HL-60/S4 treated with retinoic acid at 250 ng/mL for 4 days and 3 days (cell line): ENCODE data around the gene USP50.
"Not testable (repeated sequence)": the region's sequence is repeated elsewhere in the genome, so short reads cannot be mapped to it uniquely, and the experiment has no call there.

Source experiments
- in situ Hi-C: fragments of 300-500 bp; cut with MboI; formaldehyde crosslinking; loops from 2 replicates; pipeline ENCODE4 v1.7.0; 2022; ENCODE audit warnings: low sequenced_read_pairs

Gene USP50

GRCh38 chr15:50546566-50546965, at the start of gene USP50:
Gene USP50 (minus strand): TSS chr15:50546666. CDS start chr15:50546525, 141 bp downstream.
- in situ Hi-C loops: no loop called here

GRCh38 chr15:50594311-50594710, 47.8 kb upstream of the USP50 start:
- in situ Hi-C loops: no loop called here

- in situ Hi-C loops: no loop called here
Observed at GRCh38 chr15:50593761-50594160, 47.3 kb upstream of the USP50 start.

GRCh38 chr15:50590288-50590687, 43.8 kb upstream of the USP50 start:
- in situ Hi-C loops: no loop called here

- in situ Hi-C loops: no loop called here
Observed at GRCh38 chr15:50577492-50577891, 31.0 kb upstream of the USP50 start.

GRCh38 chr15:50576166-50576565, 29.7 kb upstream of the USP50 start:
- in situ Hi-C loops: no loop called here

- in situ Hi-C loops: not testable (repeated sequence)
Observed at GRCh38 chr15:50573842-50574241, 27.4 kb upstream of the USP50 start.

GRCh38 chr15:50563756-50564155, 17.3 kb upstream of the USP50 start:
- in situ Hi-C loops: no loop called here

- in situ Hi-C loops: no loop called here
Observed at GRCh38 chr15:50562735-50563640, 16.5 kb upstream of the USP50 start.

GRCh38 chr15:50558012-50558411, 11.5 kb upstream of the USP50 start:
- in situ Hi-C loops: no loop called here

GRCh38 chr15:50556642-50557371, 10.3 kb upstream of the USP50 start:
- in situ Hi-C loops: no loop called here

- in situ Hi-C loops: no loop called here
Observed at GRCh38 chr15:50552238-50552637, 5.8 kb upstream of the USP50 start.

- in situ Hi-C loops: no loop called here
Observed at GRCh38 chr15:50549326-50549725, 2.9 kb upstream of the USP50 start.

- in situ Hi-C loops: no loop called here
Observed at GRCh38 chr15:50544368-50544767, 2.1 kb downstream of the USP50 start.

GRCh38 chr15:50543556-50543955, 2.9 kb downstream of the USP50 start:
- in situ Hi-C loops: no loop called here

GRCh38 chr15:50542887-50543210, 3.6 kb downstream of the USP50 start:
- in situ Hi-C loops: no loop called here

GRCh38 chr15:50531766-50532165, 14.7 kb downstream of the USP50 start:
- in situ Hi-C loops: no loop called here

GRCh38 chr15:50531163-50531562, 15.3 kb downstream of the USP50 start:
- in situ Hi-C loops: no loop called here

GRCh38 chr15:50523851-50524251, 22.6 kb downstream of the USP50 start:
- in situ Hi-C loops: no loop called here

- in situ Hi-C loops: no loop called here
Observed at GRCh38 chr15:50519740-50520425, 26.6 kb downstream of the USP50 start.

- in situ Hi-C loops: no loop called here
Observed at GRCh38 chr15:50513001-50513400, 33.5 kb downstream of the USP50 start.

- in situ Hi-C loops: no loop called here
Observed at GRCh38 chr15:50506121-50506520, 40.3 kb downstream of the USP50 start.
